Activated T-cell treated with anti-CD3 and anti-CD28 coated beads, Interleukin-2, amount 50 U/mL, for 1 hour (primary cell): ENCODE results near the gene LPAR5.
A peak's percentile ranks its signal among the peaks of the same experiment; 100 is the strongest.

Source experiments
- DNase-seq: peaks from one replicate; pipeline ENCODE4 v3.0.0-alpha.2; 2020

LPAR5 gene

DNA sequence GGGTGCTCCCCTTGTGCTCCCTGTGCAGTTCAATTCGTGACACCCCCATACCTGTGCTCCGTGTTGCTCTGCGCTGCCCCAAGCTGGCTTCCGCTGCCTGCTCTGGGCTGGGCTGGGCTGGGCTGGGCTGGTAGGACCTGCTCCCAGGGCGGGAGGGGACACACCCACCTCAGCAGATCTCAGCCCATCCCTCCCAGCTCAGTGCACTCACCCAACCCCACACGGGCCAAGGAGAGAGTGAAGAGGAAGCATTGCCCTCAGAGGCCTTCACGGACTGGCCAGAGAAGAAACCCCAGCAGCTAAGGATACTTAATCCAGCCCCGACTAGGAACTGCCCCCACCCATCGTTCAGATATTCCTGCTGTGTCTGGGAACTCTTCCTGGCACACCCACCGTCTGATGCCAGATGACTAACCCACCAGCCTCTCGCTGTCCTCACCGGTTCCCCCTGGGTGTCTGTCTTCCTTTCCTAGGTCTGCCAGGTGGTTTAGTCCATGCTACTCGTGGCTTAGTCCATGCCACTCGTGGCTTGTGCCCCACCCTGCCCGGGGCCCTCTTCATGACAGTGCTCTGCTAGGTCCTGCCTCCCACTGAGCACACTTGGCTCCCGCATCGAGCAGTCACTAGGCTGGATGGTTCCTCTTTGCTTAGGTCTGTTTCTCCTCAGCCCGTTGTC lies at the start of gene LPAR5:
Gene LPAR5, minus strand, starts transcription at position 104 of the 676 bp plus-strand sequence. CDS start 14,711 bp downstream, outside the sequence.
- no peak for DNase-seq

DNA sequence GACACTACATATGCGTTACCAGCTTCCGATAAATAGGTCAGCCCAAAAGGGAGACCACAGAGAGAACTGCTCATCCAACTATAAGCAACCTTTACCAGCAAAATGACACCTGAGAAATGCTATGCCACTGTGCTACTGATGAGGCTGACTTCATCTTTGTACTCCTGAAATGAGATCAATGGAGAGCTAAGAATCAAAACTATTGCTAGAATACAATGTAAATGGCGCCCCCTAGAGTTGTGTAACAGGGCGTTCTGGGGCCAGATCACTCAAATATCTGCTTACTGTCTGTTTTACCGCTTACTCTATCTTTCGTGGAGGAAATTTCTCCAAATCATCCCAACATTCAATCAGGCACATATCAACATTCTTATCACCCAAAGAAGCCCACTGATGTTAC lies 48.9 kb upstream of the LPAR5 start:
- DNase-seq = no peak

DNA sequence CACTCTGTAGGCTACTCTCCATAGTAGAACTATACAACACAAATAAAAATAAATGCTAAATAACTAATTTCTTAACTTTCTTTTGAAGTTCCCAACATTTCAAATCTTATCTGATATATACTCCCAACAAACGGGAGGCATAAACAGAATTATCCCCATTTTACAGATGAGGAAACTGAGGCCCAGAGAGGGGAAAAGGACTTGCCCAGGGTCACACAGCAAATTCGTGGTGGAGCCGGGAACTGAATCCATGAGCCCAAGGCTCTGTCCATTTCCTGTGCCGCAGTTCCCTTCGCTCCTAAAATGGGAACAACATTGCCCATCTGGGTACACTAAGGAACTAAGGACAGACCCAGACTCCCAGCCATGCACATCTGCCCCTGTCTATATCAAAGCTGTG lies 41.2 kb upstream of the LPAR5 start:
- DNase-seq = no peak

DNA sequence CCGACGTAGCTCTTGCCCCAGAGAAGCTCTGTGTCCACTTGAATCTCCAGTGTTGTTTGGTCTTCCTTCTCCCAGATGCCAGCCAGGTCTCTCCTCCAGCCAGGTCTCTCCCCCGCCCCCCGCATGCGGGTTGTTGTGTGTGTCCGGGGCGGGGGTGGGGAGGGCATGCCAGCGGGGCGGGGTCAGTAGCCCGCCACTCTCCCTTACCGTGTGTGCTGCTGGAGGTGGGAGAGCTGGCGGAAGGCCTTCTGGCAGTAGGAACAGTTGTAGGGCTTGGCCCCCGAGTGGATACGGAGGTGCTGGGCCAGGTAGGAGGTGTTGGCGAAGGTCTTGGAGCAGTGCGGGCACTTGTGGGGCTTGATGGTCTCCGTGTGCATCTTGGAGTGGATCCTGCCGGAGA lies 36.4 kb upstream of the LPAR5 start:
- no peak for DNase-seq

DNA sequence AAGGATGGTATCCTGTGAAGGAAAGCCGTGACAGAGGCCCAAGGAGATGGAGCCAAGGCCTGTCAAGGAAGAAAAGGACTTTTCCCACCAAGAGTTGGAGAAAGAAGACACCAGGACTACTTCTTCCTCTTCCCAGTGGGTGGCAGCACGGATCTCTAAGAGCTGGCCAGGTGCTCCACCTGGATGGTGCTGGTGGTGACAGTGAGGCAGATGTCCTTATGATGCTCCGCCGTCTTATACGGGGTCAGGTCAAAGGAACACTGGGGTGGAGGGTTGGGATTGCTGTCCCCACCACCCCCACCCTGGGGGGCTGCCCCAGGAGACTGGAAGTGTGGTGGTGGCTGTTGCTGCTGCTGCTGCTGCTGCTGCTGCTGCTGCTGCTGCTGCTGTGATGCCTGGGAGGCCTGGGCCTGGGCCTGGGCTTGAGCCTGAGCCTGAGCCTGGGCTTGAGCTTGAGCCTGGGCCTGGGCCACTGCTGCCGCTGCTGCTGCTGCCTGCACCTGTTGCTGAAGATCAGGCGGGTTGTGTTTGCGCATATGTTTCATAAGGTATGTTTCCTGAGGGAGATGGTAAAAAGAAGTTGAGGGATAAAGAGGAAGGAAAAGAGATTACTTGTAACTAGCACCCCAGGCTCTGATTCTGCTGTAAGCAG lies 31.9 kb upstream of the LPAR5 start:
- DNase-seq = no peak

DNA sequence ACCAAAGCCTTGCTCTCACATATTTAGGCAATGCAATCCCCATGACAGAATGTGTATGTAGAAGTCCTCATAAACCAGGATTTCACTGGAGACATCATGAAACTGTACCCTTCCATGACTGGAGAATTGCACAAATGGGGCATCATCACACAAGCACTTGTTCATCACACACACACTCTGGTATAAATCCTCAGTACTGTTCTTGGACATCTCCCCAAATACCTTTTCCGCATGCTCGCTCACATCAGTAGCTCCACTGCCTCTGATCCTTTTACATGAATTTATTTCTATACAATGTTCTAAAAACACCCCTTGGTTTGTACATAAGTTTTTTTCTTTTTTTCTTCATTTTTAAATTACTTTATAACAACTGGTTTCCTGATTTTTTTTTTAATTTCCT lies 30.5 kb upstream of the LPAR5 start:
- DNase-seq = no peak

DNA sequence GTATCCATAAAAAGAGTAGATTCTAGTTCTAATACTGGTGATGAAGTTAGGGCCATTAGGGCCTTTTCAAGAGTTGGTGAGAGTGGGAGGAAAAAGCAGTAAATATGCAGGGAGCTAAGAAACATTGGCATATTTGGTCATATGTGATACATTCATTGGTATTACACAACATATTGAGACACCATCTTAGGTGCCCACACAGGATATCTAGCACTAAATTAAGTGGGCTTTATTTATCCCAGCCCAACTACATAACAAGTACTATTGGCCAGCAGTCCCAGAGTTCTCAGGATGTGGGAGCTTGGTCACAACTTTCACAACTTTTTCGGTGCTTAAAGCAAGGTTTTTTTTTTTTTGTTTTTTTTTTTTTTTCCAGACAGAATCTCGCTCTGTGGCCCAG lies 29.1 kb upstream of the LPAR5 start:
- DNase-seq = no peak

DNA sequence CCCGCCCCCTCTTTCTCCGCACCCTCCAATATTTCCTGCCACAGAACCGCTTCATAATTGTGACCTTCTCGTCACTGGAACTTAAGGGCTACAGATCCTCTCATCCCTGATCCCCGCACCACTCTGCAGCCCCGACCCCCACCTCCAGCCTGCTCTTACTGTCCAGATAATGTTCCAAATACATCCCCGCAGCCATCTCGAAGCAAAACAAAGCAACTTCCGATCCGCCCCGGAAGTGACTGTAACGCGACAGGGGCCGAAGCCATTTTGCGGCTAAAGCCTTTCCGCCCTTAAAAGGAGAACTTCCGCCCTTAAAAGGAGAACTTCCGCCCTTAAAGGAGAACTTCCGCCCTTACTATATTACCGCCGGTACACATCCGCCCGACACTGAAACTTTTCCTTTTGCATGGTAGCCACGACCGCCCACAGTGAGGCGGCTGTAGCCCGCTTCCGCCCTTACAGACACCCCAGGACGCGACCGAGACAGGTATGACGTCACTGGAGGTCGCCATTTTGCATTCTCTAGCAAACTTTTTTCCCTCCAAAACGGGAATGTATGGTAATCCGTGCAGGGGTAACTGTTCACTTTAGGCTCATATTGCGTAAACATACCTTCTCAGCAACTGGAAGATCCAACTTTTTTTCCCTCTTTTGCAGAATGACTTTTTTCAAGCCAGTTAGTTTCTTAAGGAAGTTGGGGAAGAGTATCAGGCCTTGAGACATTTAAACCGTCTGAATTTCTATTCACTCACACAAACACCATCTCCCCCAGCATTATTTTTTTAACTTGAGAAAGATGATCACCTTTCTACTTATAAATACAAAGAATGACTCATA lies 27.4 kb upstream of the LPAR5 start, which contains the start of gene ING4:
Gene ING4, minus strand, starts transcription at position 214 of the 837 bp plus-strand sequence. Its CDS starts 18 bp downstream, at position 196.
- DNase-seq = peak; percentile 90

DNA sequence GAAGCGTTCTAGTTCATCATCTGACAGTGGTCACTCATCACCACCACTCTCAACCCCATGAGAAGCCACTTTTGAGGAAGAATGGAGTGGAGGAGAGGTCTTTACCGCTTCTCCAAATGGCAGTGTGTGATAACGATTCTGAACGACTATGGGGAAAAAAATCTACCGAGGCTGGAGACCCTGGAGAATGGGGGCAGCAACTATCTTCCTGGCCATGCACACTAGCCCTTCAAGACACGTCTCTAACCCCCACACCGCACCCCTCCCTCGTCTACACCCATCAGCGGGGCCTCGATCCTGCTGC lies 26.8 kb upstream of the LPAR5 start:
- no peak for DNase-seq

DNA sequence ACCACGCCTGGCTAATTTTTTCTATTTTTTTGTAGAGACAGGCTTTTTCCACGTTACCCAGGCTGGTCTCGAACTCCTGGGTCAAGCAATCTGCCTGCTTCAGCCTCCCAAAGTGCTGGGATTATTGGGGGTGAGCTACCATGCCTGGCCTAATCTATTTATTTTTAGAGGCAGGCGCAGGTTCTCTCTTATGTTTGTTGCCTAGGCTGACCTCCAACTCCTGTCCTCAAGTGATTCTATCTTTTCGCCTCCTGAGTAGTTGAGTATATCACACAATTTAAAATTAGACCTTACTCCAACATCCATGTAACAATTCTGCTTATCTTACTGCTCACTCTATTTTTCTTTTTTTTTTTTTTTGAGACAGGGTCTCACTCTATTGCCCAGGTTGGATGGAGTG lies 18.2 kb upstream of the LPAR5 start:
- DNase-seq = no peak

DNA sequence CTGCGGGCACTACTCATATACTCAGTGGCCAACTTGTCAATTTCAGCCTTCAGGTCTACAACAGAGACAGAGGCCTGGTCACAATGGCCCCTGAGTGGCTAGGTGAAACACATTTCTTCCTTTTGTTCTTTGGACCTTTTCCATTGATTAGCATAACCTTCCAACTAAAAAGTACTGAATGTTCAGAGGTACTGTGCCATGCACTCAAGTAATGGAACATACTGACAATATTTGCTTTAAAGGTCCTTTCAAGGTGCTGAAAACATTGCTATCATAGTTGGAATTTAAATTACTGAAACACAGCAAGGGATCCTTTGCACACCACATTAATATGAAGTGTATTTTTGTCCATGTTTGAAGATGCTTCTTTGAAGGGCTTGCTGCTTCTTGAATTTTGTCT lies 17.6 kb upstream of the LPAR5 start:
- no peak for DNase-seq

DNA sequence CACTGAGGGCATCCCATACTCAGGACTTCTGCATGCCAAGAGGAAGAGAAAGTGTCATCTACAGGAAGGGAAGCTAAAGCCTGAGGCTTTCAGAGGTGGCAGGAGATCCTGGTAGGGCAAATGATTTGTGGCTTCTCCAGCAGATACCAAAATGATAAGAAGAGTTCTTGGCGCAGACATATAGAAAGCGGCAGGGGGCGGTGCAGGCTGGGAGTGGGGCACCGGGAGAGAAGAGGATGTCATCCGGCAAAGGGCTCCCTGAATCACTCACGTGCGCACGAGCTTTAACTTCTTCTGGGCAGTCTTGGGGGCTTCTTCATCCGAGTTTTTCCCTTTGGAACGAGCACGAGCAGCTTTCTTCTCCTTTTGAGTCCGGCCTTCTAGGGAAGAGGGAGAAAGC lies 16.6 kb upstream of the LPAR5 start:
- DNase-seq = no peak

DNA sequence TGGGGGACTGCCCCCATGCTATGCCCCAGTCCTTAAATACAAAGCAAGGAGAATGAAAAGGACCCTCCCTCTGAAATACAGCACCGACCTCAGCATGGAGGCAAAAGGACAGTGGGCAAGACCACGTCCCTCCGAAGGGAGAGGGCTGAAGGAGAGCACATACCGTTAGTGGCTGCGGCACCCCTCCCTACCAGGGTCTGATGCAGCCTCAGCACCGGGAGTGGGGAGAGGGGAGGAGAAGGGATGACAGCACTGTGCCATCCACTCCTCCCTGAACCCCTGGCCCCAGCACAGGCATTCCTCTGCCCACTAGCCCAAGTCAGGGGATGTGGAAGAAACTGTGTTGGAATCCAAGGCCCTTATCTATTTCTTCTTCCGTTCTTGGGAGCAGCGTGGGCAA lies 15.1 kb upstream of the LPAR5 start:
- no peak for DNase-seq

DNA sequence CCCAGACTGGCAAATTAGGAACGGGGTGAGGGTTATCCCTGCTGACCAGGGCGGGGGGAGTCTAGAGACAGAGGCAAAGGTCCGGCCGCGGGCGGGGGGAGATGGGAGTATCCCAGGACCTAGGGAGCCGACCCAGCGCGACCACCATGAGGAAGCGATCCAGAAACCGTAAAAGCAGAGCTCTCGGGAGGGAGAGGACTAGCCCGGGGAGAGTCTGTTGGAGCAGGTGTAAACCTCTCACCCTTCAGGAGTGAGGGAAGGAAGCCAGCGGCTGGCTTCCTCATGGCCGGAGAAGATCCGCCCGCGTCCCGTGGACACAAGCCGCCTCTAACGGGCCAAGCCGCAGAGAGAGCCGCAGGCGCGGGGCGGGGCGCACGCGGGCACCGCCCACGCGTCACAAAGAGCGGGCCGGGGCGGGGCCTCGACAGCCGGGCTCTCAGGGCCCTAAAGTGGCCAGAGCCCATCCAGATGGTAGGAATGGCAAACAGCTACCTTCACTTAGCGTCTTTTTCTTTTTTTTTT lies 11.4 kb upstream of the LPAR5 start, which contains the start of gene ACRBP:
Gene ACRBP, minus strand, starts transcription at position 350 of the 522 bp plus-strand sequence. Its CDS starts 66 bp downstream, at position 284.
- DNase-seq = peak; percentile 42

DNA sequence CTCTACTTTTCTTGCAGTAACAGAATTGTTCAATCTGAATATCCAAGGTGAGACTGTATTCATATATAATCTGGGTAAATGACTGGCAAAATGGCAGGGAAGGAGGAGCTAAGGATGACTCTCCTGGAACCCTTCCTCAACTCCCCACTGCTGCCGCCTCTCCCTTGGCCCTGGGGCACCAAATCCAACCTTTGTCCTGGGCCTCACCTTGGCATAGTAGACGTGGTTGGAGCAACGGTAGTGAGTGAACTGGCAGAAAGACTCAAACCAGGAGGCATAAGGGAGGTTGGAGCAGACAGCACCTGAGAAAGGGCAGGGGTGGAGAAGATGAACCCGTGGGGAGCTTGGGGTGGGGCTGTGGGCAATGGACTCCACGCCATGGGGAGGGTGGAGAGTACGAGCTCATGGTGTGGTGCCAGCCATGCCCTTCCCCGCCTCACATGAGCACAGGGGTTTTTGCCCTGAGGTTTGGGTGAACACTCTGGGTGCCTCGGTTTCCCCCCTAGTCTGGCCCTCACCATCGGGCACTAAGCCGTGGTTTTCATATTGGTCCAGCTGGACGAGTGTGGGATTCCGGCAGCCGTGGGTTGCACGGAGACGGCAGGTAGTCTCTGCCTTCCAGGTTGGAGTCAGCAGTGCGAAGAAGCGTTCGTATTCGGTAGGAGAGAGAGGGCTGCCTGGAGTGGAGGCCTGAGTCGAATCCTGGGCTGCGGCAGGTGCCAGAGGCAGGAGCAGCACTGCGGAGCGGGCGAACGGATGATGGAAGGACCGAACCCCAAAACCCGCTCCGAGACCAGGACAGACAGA lies 10.7 kb upstream of the LPAR5 start:
- no peak for DNase-seq

DNA sequence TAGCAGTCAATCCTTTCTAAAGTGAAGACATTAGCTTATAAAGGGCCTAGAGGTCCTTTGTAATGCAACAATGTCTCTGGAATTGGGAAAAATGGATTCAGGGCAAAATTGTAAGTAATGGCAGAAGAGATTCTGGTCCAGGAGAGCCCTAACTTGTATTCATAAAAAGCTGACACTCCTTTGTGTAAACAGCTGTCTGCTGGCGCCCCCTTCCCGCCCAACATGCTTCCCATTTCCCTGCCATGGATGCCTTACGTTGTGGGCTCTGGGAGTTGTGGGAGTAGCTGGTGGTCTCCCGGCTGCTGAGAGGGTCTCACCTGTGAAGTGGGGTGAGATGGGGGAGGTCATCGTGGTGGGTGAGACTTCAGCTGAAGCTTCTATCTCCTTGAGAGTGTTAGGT lies 9.1 kb upstream of the LPAR5 start:
- DNase-seq = no peak

DNA sequence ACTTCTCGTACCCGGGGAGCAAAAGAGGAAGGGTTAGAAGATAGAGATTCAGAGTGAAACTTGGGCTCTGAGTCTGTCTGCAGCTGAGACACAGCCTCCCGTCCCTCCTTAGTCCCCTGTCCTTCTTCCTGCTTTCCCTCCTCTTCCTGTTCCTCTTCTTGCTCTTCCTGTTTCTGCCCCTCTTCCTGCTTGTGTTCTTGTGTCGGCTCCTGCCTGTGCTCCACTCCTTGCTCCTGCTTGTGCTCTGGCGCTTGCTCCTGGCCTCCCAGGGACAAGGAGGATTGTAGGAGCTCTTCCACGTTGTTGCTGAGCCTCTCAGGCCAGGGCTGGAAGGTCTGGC lies 8.5 kb upstream of the LPAR5 start:
- no peak for DNase-seq

DNA sequence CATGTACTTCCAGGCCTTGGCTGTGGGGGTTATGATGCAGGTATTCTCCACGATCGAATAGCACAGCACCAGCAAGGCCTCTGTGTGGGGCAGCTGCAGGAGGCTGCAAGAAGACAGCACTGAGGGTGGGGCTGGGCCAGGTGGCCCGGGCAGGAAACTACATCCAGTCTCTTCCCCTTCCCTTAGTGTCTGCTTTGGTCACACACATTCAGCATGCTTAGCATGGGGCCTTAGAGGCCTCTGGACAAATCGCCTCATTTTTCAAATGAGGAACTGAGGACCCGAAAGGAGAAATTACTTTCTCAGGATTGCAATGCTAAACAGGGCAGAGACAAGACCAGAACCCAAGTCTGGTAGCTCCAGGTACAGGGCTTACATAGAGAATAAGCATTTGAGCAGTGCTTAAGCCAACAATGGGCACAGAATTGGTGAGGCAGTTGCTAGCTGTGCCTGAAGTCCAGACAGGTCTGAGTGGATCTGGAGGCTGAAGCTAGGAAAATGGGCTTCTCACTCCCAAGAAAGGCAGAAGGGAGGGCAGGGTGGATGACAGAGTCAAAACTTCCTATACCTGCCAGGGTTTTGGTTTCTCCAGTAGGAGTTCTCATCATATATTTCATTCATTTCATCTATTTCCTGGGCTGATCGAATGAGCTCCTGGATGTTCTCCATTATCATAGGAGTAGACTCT lies 8.0 kb upstream of the LPAR5 start:
- DNase-seq = no peak

DNA sequence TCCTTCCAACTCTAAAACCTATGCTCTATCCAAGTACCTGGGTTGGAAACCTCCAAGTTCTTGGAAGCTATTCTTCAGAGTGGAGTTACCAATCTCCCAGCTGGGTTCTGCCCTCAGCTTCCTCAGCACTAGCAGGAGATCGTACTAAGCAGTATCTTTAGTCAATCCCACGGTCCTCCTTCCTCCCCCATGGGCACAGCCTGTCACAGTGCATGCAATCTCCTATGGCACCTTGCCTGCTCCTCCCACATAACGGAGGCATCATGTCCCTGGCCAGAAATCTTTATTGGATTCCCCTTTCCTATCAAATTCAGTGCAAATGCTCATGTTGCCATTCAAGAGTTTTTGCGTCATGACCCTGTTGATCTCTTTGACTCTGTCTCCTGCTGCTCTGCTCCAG lies 5.4 kb upstream of the LPAR5 start:
- no peak for DNase-seq

DNA sequence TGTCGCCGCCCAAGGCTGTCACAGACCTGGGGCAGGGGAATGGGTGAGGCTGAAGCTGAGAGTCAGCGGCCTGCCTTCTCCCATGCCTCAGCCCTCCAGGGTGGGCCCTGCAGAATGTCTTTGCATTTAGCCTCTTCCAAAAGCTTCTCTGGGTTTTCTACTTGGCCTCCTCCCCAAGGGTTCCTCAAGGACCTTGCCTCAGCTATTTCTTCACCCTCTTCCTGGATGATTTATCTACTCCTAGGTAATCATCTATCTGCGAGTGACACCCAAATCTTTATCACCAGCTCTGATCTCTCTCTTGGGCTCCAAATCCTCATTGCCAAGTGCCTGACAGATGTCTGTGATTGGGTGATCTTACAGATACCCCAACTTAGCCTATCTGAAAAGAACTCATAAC lies 4.7 kb upstream of the LPAR5 start:
- DNase-seq = no peak

DNA sequence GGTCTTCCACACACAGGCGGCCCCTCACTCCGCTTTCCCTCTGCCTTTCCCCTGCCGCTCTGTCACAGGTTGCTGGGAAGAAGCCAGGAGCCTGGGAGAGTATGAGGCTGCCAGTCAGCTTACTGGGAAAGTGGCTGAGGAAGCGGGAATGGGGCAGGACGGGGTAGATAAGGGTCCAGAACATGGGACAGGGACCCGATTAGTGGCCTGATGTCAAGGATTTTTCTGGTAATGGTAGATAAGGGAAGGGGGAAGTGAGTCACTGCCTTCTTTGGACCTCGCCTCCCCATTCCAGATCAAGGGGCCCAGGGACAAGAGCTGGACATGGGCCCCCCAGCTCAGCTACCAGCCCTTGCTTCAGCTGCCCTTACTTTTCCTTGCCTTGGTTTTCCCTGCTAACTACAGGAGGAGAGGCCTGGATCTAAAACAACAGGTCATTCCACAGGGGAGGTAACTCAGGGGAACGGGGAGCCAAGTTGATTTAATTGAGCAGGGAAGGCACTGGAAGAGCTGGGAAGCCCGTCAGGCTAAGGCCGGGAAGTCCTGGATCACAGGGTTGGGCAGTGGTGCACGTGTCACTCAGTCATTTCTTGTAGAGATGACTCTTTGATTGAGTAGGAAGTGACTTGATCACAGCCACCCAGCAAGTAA lies 3.5 kb upstream of the LPAR5 start:
- no peak for DNase-seq

DNA sequence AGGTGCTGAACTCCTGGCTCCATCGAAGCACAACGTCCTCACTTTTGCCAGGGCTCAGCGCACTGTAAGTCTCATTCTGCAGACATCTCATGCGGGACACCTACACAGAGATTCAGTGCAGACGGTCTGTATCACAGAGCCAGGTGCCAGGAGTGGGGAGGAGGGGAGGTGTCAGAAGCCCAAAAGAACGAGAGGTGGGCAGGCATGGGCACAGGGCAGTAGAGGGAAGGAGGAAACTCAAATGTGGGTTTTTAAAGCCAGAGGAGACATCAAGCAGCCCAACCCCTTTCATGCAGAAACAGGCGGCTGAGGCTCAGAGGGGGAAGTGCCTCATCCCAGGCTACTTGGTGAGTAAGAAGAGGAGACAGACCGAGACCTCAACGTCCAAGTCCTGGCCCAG lies 2.5 kb upstream of the LPAR5 start:
- DNase-seq = no peak
